Right ventricle myocardium superior (tissue), 1 donor: ENCODE measurements around the gene HLA-DPA1. TPM values are rescaled to one million over a fixed set of nuclear protein-coding genes. Genes with fewer than 3 reads are reported as not detected.
"Not testable (repeated sequence)": the region's sequence is repeated elsewhere in the genome, so short reads cannot be mapped to it uniquely, and the experiment has no call there.

Experiments used
- ATAC-seq: fragments of 200-7000 bp; cut with Tn5 transposase; one replicate; pipeline ENCODE4 v1.9.1; 2020; ENCODE audit warnings: mild to moderate bottlenecking; ENCODE audit not compliant: poor library complexity
- DNase-seq: peaks from one replicate; pipeline ENCODE4 v3.0.0-alpha.2; 2020
- intact Hi-C: fragments of 100-400 bp; cut with DNase I; formaldehyde crosslinking; loops from one replicate; pipeline ENCODE4 v1.11.2; 2022
- total RNA-seq: library from RNA; stranded (reverse); fragmentation: NEBNext Ultra II Directional; extraction: Animal tissue kit (Norgen Biotek cat#: 25700); gene quantifications from one replicate; pipeline ENCODE4 v1.2.1, GENCODE V29; 2021
- donor health status: DM: no; HTN: yes; CAD: no; lungs with severe emphysema.

HLA-DPA1 gene
- total RNA-seq, 1 donor from 2014 or later: 34.1 TPM

DNA sequence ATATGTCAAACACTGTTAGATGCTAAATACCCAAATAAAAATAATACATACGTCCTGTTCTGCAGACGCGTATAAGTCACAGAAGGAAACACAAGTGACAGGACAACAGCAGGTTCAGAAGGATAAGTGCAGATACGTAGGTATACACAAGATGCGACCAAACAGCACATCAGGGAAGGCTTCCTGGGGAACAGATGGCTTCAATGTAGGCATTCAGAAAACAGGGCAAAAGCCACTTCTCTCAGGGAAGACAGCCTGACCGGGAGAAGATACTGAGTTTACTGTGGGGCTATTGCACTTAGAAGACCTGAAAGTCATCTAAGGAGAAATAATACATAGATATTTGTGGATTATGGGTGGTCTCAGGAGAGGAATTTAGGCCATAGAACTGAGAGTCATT, 1.9 kb downstream of the HLA-DPA1 start:
- DNase-seq (no peak), ATAC-seq (no peak)
- intact Hi-C loops: no loop called here

DNA sequence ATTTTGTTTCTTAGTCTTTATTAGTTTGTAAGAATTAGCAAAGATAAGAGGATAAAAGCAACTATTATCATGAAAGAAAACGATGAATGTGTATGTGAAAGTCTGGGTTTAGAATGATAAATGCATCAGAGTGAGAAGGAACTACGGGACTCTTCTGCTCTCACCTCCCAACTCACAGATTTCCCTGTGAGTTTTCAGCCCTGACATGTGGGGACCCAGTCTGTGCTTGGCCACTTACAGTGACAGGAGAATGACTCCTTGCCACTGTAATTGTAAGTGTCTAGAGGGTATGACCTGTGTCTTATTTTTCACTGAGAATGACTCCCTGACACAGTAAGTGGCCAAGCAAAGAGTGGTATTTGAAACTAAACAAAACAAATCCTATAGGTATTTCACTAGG, 2.5 kb downstream of the HLA-DPA1 start:
- DNase-seq: no peak
- intact Hi-C loops: no loop called here
- no peak for ATAC-seq

- no peak for DNase-seq
- intact Hi-C loops: no loop called here
- ATAC-seq: no peak
Observed at GRCh38 chr6:33069021-33069738, 4.3 kb downstream of the HLA-DPA1 start.

DNA sequence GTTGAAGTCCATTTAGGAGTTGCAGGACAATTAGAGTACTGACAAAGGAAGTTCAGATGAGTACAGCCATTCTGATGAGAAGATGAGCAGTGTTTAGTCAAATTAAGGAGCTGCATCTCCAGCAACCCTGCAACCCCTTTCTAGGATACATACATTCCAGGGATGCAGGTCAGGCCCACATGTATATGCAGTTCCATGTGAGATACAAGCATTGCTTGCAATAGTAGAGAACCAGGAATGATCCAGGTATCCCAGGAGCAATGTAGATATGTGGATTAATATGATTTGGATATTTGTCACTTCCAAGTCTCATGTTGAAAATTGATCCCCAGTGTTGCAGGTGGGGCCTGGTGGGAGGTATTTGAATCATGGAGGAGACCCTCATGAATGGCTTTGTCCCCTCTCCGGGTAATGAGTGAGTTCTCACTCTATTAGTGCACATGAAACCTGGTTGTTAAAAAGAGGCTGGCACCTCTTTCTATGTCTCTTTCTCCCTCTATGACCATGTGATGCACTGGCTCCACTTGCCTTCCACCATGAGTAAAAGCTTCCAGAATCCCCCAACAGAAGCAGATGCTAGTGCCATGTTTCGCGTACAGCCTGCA, 6.4 kb downstream of the HLA-DPA1 start:
- intact Hi-C loops: no loop called here
- DNase-seq (no peak), ATAC-seq (no peak)

- intact Hi-C loops: no loop called here
- ATAC-seq: no peak
- no peak for DNase-seq
Observed at GRCh38 chr6:33065312-33065711, 8.1 kb downstream of the HLA-DPA1 start.

- intact Hi-C loops: no loop called here
- no peak for ATAC-seq
- DNase-seq: no peak
Observed at GRCh38 chr6:33064723-33065122, 8.7 kb downstream of the HLA-DPA1 start.

DNA sequence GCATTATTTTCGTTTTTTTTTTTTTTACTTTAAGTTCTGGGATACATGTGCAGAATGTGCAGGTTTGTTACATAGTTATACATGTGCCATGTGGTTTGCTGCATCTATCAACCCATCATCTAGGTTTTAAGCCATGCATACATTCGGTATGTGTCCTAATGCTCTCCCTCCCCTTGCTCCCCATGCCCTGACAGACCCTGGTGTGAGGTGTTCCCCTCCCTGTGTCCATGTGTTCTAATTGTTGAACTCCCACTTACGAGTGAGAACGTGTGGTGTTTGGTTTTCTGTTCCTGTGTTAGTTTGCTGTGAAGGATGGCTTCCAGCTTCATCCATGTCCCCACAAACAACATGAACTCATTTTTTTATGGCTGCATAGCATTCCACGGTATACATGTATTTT, 10.0 kb downstream of the HLA-DPA1 start:
- intact Hi-C loops, DNase-seq, ATAC-seq: not testable (repeated sequence)

GRCh38 chr6:33061987-33062386, 11.5 kb downstream of the HLA-DPA1 start:
- no peak for ATAC-seq
- intact Hi-C loops: no loop called here
- no peak for DNase-seq

- intact Hi-C loops: no loop called here
- ATAC-seq (no peak), DNase-seq (no peak)
Observed at GRCh38 chr6:33057222-33058150, 16.0 kb downstream of the HLA-DPA1 start.

DNA sequence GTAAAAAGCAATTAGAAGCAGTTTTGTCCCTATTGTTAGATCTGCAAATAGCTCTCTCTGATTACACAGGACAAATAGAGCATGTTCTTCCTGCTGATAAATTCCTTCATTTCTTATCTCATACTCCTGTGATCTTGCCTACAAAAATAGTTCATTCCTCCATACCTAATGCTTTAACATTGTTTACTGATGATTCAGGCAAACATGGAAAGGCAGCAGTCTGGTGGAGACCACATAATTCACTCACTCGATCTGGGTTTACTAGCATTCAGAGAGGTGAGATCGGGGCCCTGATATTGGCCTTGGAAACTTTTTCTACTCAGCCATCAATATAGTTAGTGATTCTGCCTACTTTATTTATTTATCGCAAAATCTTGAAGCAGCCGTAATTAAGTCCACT, 20.2 kb downstream of the HLA-DPA1 start:
- no peak for DNase-seq
- no peak for ATAC-seq
- intact Hi-C loops: no loop called here

- DNase-seq: no peak
- no peak for ATAC-seq
- intact Hi-C loops: no loop called here
Observed at GRCh38 chr6:33052627-33053026, 20.8 kb downstream of the HLA-DPA1 start.

- intact Hi-C loops: no loop called here
- no peak for DNase-seq
- no peak for ATAC-seq
Observed at GRCh38 chr6:33050014-33050810, 23.2 kb downstream of the HLA-DPA1 start.

GRCh38 chr6:33049323-33050013, 24.0 kb downstream of the HLA-DPA1 start:
- DNase-seq: no peak
- intact Hi-C loops: no loop called here
- no peak for ATAC-seq

DNA sequence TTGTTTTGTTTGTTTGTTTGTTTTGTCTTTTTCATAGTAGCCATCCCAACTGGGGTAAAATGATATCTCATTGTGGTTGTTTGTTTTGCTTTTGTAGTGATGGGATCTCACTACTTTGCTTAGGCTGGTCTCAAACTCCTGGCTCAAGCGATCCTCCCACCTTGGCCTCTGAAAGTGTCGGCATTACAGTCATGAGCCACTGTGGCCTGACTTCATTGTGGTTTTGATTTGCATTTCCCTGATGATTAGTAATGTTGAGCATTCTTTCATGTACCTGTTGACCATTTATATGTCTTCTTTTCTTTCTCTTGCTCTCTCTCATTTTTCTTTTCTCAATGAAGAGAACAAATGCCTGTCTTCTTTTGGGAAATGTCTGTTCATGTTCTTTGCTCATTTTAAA, 33.3 kb downstream of the HLA-DPA1 start:
- intact Hi-C loops: no loop called here
- ATAC-seq: no peak

GRCh38 chr6:33036535-33036934, 36.9 kb downstream of the HLA-DPA1 start:
- intact Hi-C loops: no loop called here
- DNase-seq: no peak
- ATAC-seq: no peak

More for the DNA sequence above, 33.3 kb downstream of the HLA-DPA1 start:
- no peak for DNase-seq

- intact Hi-C loops: no loop called here
- no peak for ATAC-seq
Observed at GRCh38 chr6:33034554-33034953, 38.9 kb downstream of the HLA-DPA1 start.

GRCh38 chr6:33030245-33030644, 43.2 kb downstream of the HLA-DPA1 start:
- DNase-seq (no peak), ATAC-seq (no peak)
- intact Hi-C loops: no loop called here

More at GRCh38 chr6:33034554-33034953, 38.9 kb downstream of the HLA-DPA1 start:
- no peak for DNase-seq
